Fibroblast of lung (primary cell): ENCODE measurements around the gene CXCL13. TPM values are rescaled to one million over a fixed set of nuclear protein-coding genes. Genes with fewer than 3 reads are reported as not detected.
A peak's percentile ranks its signal among the peaks of the same experiment; 100 is the strongest.

ENCODE experiments used
- DNase-seq, 2 donors: peaks; one replicate each; pipeline versions ENCODE4 v3.0.0 to v3.0.0-alpha.2; 2010; ENCODE audit warnings: low read depth in 2 of 2
- H2AFZ ChIP-seq: 2 replicates; pipeline ENCODE4 v1.5.1; 2012; ENCODE audit warnings: low read length, control low read depth, inconsistent platforms
- H3K27ac ChIP-seq: 2 replicates; pipeline ENCODE4 v1.5.1; 2011; ENCODE audit warnings: low read length, control low read depth; ENCODE audit not compliant: insufficient read depth
- H3K27me3 ChIP-seq: 2 replicates; pipeline ENCODE4 v1.5.1; 2011; ENCODE audit warnings: mild to moderate bottlenecking, low read length; ENCODE audit not compliant: control insufficient read depth, insufficient read depth
- H3K36me3 ChIP-seq: 2 replicates; pipeline ENCODE4 v1.5.1; 2011; ENCODE audit warnings: low read length; ENCODE audit not compliant: control insufficient read depth, insufficient read depth
- H3K4me1 ChIP-seq: 2 replicates; pipeline ENCODE4 v1.5.1; 2011; ENCODE audit warnings: low read length; ENCODE audit not compliant: control insufficient read depth, insufficient read depth; ENCODE audit errors: extremely low read depth
- H3K4me2 ChIP-seq: 2 replicates; pipeline ENCODE4 v1.5.1; 2011; ENCODE audit warnings: low read length, control low read depth; ENCODE audit not compliant: insufficient read depth; ENCODE audit errors: extremely low read depth
- H3K4me3 ChIP-seq, 4 experiments: fragments of 200-600 bp in 1 of 4; sonication (generic) in 1 of 4; replicated peaks in 1 of 4; 2 replicates each; pipeline ENCODE4 v1.5.1; 2011 to 2016; ENCODE audit warnings: low read length in 4 of 4, low read depth in 3 of 4, mild to moderate bottlenecking in 3 of 4, control low read depth in 2 of 4, inconsistent platforms in 1 of 4, mixed read lengths in 1 of 4; ENCODE audit not compliant: insufficient read depth in 1 of 4; ENCODE audit errors: control extremely low read depth in 1 of 4
- H3K79me2 ChIP-seq: 2 replicates; pipeline ENCODE4 v1.5.1; 2012; ENCODE audit warnings: mild to moderate bottlenecking, low read length, inconsistent platforms; ENCODE audit not compliant: control insufficient read depth, insufficient read depth
- H3K9ac ChIP-seq: 2 replicates; pipeline ENCODE4 v1.5.1; 2011; ENCODE audit warnings: mild to moderate bottlenecking, low read length, control low read depth; ENCODE audit not compliant: insufficient read depth
- H3K9me3 ChIP-seq: 2 replicates; pipeline ENCODE4 v1.5.1; 2012; ENCODE audit warnings: low read depth, low read length; ENCODE audit not compliant: control insufficient read depth, insufficient read depth
- H4K20me1 ChIP-seq: 2 replicates; pipeline ENCODE4 v1.5.1; 2011; ENCODE audit warnings: low read length; ENCODE audit not compliant: control insufficient read depth, insufficient read depth; ENCODE audit errors: extremely low read depth
- CTCF ChIP-seq, 2 donors: IDR thresholded peaks in 1 of 2; conservative IDR thresholded peaks in 1 of 2; 1 replicate in 1 of 2; 2 replicates in 1 of 2; pipeline ENCODE4 v1.5.1; 2011 to 2012; ENCODE audit warnings: low read length in 2 of 2, control low read depth in 1 of 2, inconsistent platforms in 1 of 2, low read depth in 1 of 2, mild to moderate bottlenecking in 1 of 2
- EZH2 ChIP-seq: IDR thresholded peaks from 2 replicates; pipeline ENCODE4 v1.5.1; 2012; ENCODE audit warnings: low read length, control low read depth, mild to moderate bottlenecking; ENCODE audit errors: missing control alignments
- polyA plus RNA-seq, 2 donors: library from polyadenylated mRNA; depleted of rRNA in 1 of 2; stranded (reverse) in 1 of 2; unstranded in 1 of 2; fragments of >200 nt; gene quantifications; 2 replicates each; pipeline ENCODE4 v1.2.1, GENCODE V29; 2011 to 2012; ENCODE audit warnings: missing spikeins in 1 of 2
- total RNA-seq: library from RNA; depleted of rRNA; stranded (reverse); fragments of >200 nt; gene quantifications from 2 replicates; pipeline ENCODE4 v1.2.1, GENCODE V29; 2014

CXCL13 gene
- total and polyA plus RNA-seq, 2 donors (not counting 1 experiment from before 2014, with no cell fraction given) = not detected

GRCh38 chr4:77599378-77599777, 6.2 kb upstream of the CXCL13 start:
- Histone ChIP-seq H3K36me3 (no peaks in the 10 kb centered on the region), H3K27me3 (no peaks in the 10 kb centered on the region), H3K9me3 (no peaks in the 10 kb centered on the region), H3K79me2 (no peaks in the 10 kb centered on the region), H3K27ac (no peak overlapping the region), H4K20me1 (no peaks in the 10 kb centered on the region), H3K9ac (no peak overlapping the region), H3K4me3 (no peak overlapping the region), H3K4me1 (no peaks in the 10 kb centered on the region), H2AFZ (no peak overlapping the region), H3K4me2 (no peak overlapping the region)
- TF ChIP-seq EZH2 (no peak), CTCF (conservative IDR thresholded peaks at IDR 0.05 in 1 of 2, IDR thresholded peaks at IDR 0.05 in 1 of 2; ENCODE audit: low read depth in 1 of 2, low read length in 2 of 2) (peak; percentile 72 to 78)
- peak; percentile 31 to 60 for DNase-seq

GRCh38 chr4:77600521-77601451, 4.8 kb upstream of the CXCL13 start:
- no peak overlapping the region for H3K4me3 ChIP-seq
- peak; percentile 20 to 52 for DNase-seq
- no peak overlapping the region for H3K4me2 ChIP-seq
- H3K4me1 ChIP-seq = no peaks in the 10 kb centered on the region
- no peak overlapping the region for H3K9ac ChIP-seq
- H3K79me2 ChIP-seq = no peaks in the 10 kb centered on the region
- no peak overlapping the region for H2AFZ ChIP-seq
- no peaks in the 10 kb centered on the region for H3K27me3 ChIP-seq
- no peaks in the 10 kb centered on the region for H3K9me3 ChIP-seq
- no peaks in the 10 kb centered on the region for H3K36me3 ChIP-seq
- H4K20me1 ChIP-seq = no peaks in the 10 kb centered on the region
- peak; percentile 93 to 94 for TF ChIP-seq CTCF (conservative IDR thresholded peaks at IDR 0.05 in 1 of 2, IDR thresholded peaks at IDR 0.05 in 1 of 2; ENCODE audit: low read depth in 1 of 2, low read length in 2 of 2)
- no peak for TF ChIP-seq EZH2
- H3K27ac ChIP-seq = no peak overlapping the region

- H3K4me2 ChIP-seq = no peak overlapping the region
- H3K9me3 ChIP-seq = no peaks in the 10 kb centered on the region
- no peaks in the 10 kb centered on the region for H3K79me2 ChIP-seq
- no peaks in the 10 kb centered on the region for H3K27me3 ChIP-seq
- no peak overlapping the region for H2AFZ ChIP-seq
- no peaks in the 10 kb centered on the region for H3K4me1 ChIP-seq
- no peaks in the 10 kb centered on the region for H3K36me3 ChIP-seq
- no peak overlapping the region for H3K9ac ChIP-seq
- H3K4me3 ChIP-seq = no peak overlapping the region
- H4K20me1 ChIP-seq = no peaks in the 10 kb centered on the region
- no peak for DNase-seq
- no peak overlapping the region for H3K27ac ChIP-seq
- TF ChIP-seq CTCF (conservative IDR thresholded peaks at IDR 0.05 in 1 of 2, IDR thresholded peaks at IDR 0.05 in 1 of 2; ENCODE audit: low read depth in 1 of 2, low read length in 2 of 2) (no peak), EZH2 (no peak)
Observed at GRCh38 chr4:77601614-77602187, 3.9 kb upstream of the CXCL13 start.
